Activated T-cell treated with anti-CD3 and anti-CD28 coated beads, Interleukin-2, amount 50 U/mL, for 72 hours (primary cell): ENCODE results near the gene ETS1. TPM values are rescaled to one million over a fixed set of nuclear protein-coding genes. Genes with fewer than 3 reads are reported as not detected.

Experiments
- ATAC-seq, 2 donors: fragments of 150-1000 bp; cut with Tn5 transposase; replicated peaks in 1 of 2; 2 replicates each; pipeline ENCODE4 v1.10.0; 2021; ENCODE audit warnings: moderate library complexity in 2 of 2, mild to moderate bottlenecking in 1 of 2
- DNase-seq, 2 donors: peaks; one replicate each; pipeline ENCODE4 v3.0.0; 2021 to 2022; ENCODE audit warnings: mixed read lengths in 1 of 2
- H3K27ac Mint-ChIP-seq: one replicate; pipeline ENCODE4 v1.8.0; 2022; ENCODE audit warnings: mild to moderate bottlenecking, moderate library complexity, mixed read lengths
- H3K27me3 Mint-ChIP-seq: one replicate; pipeline ENCODE4 v1.8.0; 2022; ENCODE audit warnings: low read depth, mixed read lengths
- H3K36me3 Mint-ChIP-seq, 2 donors: one replicate each; pipeline ENCODE4 v1.8.0; 2022; ENCODE audit warnings: mixed read lengths in 2 of 2, mild to moderate bottlenecking in 1 of 2; ENCODE audit not compliant: insufficient read depth in 2 of 2
- H3K4me1 Mint-ChIP-seq: one replicate; pipeline ENCODE4 v1.8.0; 2022; ENCODE audit warnings: low read depth, mixed read lengths
- H3K4me3 Mint-ChIP-seq, 2 donors: one replicate each; pipeline ENCODE4 v1.8.0; 2022; ENCODE audit warnings: mild to moderate bottlenecking in 2 of 2, mixed read lengths in 2 of 2, moderate library complexity in 2 of 2
- H3K9me3 Mint-ChIP-seq, 2 donors: one replicate each; pipeline ENCODE4 v1.8.0; 2022; ENCODE audit warnings: mixed read lengths in 2 of 2
- total RNA-seq, 2 donors: library from RNA; stranded (reverse); gene quantifications; one replicate each; pipeline ENCODE4 v1.2.3, GENCODE V29; 2022

Gene ETS1
- total RNA-seq, 2 donors from 2014 or later: 713 to 736 TPM

DNA sequence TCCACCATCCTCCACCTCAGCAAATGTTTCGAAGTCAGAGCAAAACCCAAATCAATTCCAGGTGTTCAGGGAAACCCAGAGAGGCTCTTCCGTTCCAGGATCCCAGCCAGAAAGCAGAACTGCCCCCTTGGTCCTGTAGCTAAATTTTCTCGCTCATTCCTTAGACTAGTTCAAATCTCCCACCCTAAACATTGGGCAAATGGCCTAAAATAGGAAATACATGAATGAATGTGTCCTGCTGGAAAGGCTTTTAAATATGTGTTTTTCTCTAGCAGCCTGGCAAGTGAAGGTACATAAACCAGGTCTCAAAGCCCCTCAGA is 89.6 kb downstream of the ETS1 start:
- Mint-ChIP-seq H3K9me3 (no peaks in the 10 kb centered on the region), H3K4me1 (peaks cover 99% of the 10 kb centered on the region), H3K27ac (peak overlapping the region; percentile 99), H3K4me3 (peak overlapping the region; percentile 88 to 91), H3K36me3 (peaks cover 31 to 72% of the 10 kb centered on the region in 2 donors), H3K27me3 (no peaks in the 10 kb centered on the region)
- ATAC-seq (no peak), DNase-seq (no peak)

DNA sequence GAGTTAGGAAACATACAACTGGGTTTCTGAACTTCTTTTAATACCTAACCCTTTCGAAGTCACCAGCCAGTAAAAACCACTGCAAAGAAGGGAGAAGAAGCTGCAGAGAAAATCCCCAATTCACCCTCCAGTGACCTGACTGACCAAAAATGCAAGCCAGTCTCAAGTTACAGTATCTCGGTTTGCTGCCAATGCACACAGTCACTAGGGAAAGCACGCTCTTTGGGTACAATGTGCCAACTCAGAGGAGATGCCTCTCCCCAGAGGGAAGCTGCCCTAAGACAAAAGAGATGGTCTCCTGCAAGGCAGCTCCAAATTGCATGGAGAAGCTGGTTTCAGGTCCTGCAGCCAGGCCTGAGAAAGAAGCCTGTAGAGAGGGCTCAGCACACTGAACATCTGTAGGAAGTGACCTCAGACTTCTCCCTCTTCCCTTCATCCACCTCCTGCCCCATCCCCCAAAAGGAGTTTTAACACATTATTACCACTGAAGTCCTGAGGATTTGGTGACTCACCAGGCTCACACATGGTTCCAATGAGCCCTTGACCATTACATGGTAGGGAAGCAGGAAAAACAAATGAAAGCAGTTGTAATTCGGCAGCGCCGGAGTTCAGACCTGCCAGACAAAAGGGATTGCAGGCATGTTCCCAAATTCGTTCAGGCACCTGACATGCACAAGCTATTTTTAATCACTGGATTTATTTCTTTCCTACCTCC is 90.1 kb downstream of the ETS1 start:
- Mint-ChIP-seq H3K27me3 (no peaks in the 10 kb centered on the region), H3K4me3 (peak overlapping the region; percentile 88 to 91), H3K4me1 (peaks cover 99% of the 10 kb centered on the region), H3K9me3 (no peaks in the 10 kb centered on the region), H3K36me3 (peaks cover 33 to 77% of the 10 kb centered on the region in 2 donors), H3K27ac (peak overlapping the region; percentile 99)
- DNase-seq: peak; percentile 60 to 66
- ATAC-seq: peak; percentile 34 to 42

DNA sequence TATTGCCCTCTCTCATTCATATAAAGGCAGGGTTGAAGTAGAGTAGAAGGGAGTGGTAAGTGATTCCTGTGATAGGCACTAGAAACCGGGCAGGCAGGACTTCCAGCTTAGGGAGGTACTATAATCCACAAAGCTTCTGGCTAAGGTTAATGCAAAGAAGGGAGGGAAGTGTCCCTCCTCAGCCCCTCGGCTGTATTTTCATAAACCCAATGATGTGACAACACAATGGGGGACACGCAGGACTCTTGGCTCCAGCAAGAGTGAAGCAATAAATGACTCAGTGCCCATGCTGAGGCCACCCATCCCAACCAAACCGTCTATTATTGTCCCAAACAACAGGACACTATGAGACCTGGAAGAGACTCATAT is 90.7 kb downstream of the ETS1 start:
- Mint-ChIP-seq H3K27ac (peak overlapping the region; percentile 99), H3K4me3 (peak overlapping the region; percentile 88 to 91), H3K27me3 (no peaks in the 10 kb centered on the region), H3K36me3 (peaks cover 33 to 78% of the 10 kb centered on the region in 2 donors), H3K4me1 (peaks cover 99% of the 10 kb centered on the region), H3K9me3 (no peaks in the 10 kb centered on the region)
- ATAC-seq (peak; percentile 5 to 21), DNase-seq (no peak)

DNA sequence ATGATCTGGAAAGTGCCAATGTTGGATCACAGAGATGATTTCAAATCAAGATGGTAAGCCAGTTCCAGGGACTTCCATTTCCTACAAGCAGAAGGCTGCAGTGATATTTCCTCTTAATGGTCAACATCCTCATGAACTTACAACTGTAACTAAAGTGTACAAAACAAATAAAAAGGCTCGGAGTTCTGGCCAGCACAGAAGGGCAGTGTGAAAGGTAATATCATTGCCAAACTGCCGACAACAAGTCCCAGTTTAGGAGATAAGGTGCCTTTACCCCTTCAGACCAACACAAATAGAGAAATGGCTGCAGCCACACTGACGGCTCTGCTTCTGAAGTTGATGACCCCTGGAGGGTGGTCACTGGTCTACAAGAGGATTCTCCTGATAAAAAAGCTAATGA is 91.1 kb downstream of the ETS1 start:
- no peak for ATAC-seq
- no peak for DNase-seq
- Mint-ChIP-seq H3K9me3 (no peaks in the 10 kb centered on the region), H3K27ac (peak overlapping the region; percentile 99), H3K4me3 (peak overlapping the region; percentile 88 to 91), H3K27me3 (no peaks in the 10 kb centered on the region), H3K4me1 (peaks cover 99% of the 10 kb centered on the region), H3K36me3 (peaks cover 34 to 79% of the 10 kb centered on the region in 2 donors)

DNA sequence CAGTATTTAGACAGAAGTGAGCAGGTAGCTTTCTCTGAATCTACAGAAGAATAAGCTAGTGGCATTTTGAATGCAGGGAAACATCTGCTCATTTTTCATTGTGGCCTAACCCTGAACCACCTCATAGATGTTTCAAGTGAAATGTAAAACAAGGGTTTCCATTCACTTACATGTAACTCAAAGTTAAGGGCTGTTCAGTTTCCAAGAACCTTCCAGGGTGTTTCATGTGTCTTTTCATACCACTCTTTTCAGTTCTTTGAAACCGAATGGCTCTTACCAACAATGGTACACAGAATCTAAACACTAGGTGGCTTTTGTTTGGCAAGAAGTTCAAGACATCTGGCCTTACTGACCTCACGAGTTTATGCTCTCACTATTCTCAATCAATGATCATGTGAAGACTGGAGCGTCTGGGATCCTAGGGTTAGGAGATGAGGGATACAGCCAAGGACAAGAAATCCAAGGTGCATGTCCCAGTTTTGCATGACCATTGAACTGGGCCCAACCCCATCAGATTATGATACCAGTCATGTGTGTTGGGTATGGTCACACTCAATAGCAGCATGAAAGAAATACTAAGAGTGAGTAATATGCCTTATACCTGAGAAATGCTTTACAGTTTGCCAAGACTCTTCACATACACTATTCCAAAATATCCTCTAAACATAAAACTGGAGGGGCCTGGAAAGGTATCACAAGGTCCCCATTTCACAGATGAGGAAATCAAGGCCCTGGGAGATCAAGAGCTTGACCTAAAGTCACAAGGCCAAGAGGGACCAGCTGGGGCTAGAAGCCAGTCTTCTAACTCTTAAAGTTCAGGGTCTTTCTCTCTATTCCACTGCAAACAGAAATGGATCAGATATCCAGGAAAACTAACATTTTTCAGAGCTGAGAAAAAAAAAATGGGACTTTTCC is 92.7 kb downstream of the ETS1 start:
- Mint-ChIP-seq H3K9me3 (no peaks in the 10 kb centered on the region), H3K4me3 (peak overlapping the region; percentile 88 to 91), H3K36me3 (peaks cover 33 to 80% of the 10 kb centered on the region in 2 donors), H3K27ac (peak overlapping the region; percentile 99), H3K4me1 (peaks cover 99% of the 10 kb centered on the region), H3K27me3 (no peaks in the 10 kb centered on the region)
- ATAC-seq: peak; percentile 59 to 70
- DNase-seq: no peak

DNA sequence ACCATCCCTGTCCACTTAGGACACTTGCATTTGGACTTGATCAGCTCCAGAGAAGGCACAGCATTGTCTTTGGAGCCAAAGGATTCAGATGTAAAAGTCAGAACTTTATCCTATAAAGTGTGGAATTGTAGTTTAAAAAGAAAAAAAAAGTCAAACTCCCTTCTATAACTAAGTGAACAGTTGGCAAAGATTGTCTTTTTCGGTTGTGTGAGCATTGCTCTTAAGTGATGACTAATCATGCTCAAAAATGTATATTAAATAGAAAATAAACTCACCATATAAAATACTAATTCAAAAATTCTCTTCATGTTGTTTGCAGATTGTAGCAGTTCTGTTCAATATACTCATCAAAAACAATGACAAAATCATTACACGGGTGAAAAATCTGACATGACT is 93.8 kb downstream of the ETS1 start:
- Mint-ChIP-seq H3K9me3 (no peaks in the 10 kb centered on the region), H3K27me3 (no peaks in the 10 kb centered on the region), H3K27ac (peak overlapping the region; percentile 100)

DNA sequence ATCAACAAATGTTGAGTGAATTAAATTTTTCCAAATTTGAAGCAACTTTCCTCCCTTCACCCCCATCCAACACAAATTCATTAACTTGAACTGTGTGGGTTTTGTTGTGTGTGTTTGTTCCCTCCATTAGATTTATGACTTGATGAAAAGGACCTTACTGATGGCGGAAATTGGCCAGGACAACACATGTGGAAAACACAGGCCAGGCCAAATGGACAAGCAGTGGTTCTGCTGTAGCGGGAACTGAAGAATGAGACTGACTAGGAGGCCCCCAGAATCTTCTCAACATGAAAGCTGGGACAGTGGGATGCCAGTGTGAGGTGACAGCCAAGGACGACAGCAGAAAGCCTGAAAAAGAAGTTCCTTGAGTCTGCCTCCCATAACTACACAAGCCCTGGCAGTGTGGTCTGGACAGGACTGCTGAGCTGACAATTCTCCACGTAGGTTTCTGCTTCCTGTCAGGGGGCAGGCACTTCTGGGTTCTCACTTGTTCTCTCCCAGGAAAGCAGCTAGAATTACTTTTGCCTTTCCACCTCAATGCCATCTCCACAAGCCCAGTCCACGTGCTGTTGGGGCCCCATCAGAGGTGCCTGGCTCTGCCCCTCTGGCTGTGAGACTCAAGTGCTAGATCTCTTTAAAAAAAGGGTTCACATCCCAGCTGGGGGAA is 94.3 kb downstream of the ETS1 start:
- DNase-seq (peak in 1 of 2 donors; percentile 37), ATAC-seq (peak in 1 of 2 donors; percentile 7)
- H3K4me1 Mint-ChIP-seq: peaks cover 100% of the 10 kb centered on the region
- H3K4me3 Mint-ChIP-seq: peak overlapping the region; percentile 82 to 97
- H3K36me3 Mint-ChIP-seq: peaks cover 36 to 85% of the 10 kb centered on the region in 2 donors
- no peaks in the 10 kb centered on the region for H3K27me3 Mint-ChIP-seq
- H3K27ac Mint-ChIP-seq: peak overlapping the region; percentile 100
- no peaks in the 10 kb centered on the region for H3K9me3 Mint-ChIP-seq

More for the DNA sequence above, 93.8 kb downstream of the ETS1 start:
- H3K4me3 Mint-ChIP-seq: peak overlapping the region; percentile 82 to 97
- no peak for ATAC-seq
- DNase-seq: no peak
- H3K4me1 Mint-ChIP-seq: peaks cover 99% of the 10 kb centered on the region
- peaks cover 34 to 82% of the 10 kb centered on the region in 2 donors for H3K36me3 Mint-ChIP-seq

DNA sequence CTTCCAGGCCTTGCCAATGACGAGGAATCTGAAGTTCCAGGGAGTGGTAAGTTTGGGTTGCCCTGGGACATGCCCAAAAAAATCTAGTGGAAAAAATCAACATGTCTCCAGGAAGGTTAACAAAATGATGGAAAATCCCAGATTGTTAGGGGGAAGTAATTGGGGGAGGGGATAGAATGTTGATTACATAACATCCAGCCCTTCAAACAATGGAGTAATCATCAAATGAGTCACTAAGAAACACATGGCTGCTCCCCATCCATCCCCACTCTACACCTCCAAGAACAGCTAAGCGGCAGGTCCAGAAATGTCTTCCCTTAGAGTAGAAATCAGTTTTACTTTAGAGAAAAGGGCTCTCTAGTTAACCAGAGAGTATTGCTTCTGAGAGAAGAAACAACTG is 94.9 kb downstream of the ETS1 start:
- H3K9me3 Mint-ChIP-seq: no peaks in the 10 kb centered on the region
- H3K27ac Mint-ChIP-seq: peak overlapping the region; percentile 100
- H3K27me3 Mint-ChIP-seq: no peaks in the 10 kb centered on the region
- DNase-seq: no peak
- ATAC-seq: no peak
- peaks cover 36 to 86% of the 10 kb centered on the region in 2 donors for H3K36me3 Mint-ChIP-seq
- H3K4me3 Mint-ChIP-seq: peak overlapping the region; percentile 82 to 97
- peaks cover 100% of the 10 kb centered on the region for H3K4me1 Mint-ChIP-seq

DNA sequence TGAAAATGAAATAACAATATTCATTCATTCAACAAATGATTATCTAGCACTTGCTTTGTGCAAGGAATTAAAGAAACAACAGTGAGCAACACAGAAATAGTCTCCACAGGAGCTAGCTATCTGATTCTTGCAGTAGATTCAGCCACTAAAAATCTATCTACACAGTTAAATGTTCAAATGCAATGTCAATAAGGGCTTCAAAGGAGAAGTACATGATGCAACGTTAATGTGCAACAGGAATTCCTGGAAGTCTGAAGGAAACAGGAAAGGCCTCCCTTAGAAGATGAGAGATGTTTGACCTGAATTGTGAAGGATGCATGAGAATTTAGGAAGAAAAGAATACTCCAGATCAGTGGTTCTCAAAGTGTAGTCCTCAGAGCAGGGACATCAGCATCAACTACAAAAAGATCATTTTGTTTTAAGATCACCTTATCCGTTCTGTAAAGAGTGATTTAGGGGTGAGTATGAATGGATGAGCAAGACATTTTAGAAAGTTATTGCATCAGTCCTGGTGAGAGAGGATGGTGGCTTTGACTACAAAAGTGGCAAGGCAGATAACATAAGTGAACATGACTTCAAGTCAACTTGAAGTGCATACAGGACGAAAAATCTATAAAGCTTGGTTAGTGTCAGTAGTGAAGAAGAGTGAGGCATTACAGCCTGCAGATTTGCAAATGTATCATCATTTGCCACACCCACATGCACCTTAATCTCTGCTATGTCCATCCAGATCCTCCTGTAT is 96.0 kb downstream of the ETS1 start:
- peak overlapping the region; percentile 100 for H3K27ac Mint-ChIP-seq
- ATAC-seq (peak; percentile 34 to 36), DNase-seq (no peak)

DNA sequence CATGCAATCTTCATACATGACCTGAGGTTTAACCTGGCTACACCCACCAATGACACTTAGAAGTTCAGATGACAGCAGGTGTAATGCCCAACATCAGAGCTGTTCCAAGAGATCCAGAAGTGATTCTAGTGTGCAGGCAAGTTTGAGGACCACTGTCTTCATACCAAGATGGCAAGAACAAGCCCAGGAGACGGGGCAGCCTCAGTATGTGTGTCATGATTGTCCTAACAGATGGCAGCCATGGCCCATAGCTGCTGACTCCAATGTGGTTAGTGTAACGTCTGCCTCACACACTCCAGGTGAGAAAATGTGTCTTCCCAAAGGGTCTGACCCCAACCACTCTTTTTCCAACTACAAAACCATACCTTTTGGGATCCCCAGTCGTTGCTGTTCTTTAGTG is 97.3 kb downstream of the ETS1 start:
- peaks cover 100% of the 10 kb centered on the region for H3K4me1 Mint-ChIP-seq
- peak overlapping the region; percentile 100 for H3K27ac Mint-ChIP-seq
- H3K27me3 Mint-ChIP-seq: no peaks in the 10 kb centered on the region
- DNase-seq (no peak), ATAC-seq (no peak)
- no peaks in the 10 kb centered on the region for H3K9me3 Mint-ChIP-seq
- peaks cover 48 to 89% of the 10 kb centered on the region in 2 donors for H3K36me3 Mint-ChIP-seq
- peak overlapping the region; percentile 82 to 83 for H3K4me3 Mint-ChIP-seq

More for the DNA sequence above, 96.0 kb downstream of the ETS1 start:
- peaks cover 100% of the 10 kb centered on the region for H3K4me1 Mint-ChIP-seq
- no peaks in the 10 kb centered on the region for H3K27me3 Mint-ChIP-seq
- peaks cover 41 to 85% of the 10 kb centered on the region in 2 donors for H3K36me3 Mint-ChIP-seq
- H3K4me3 Mint-ChIP-seq: peak overlapping the region; percentile 82 to 97
- H3K9me3 Mint-ChIP-seq: no peaks in the 10 kb centered on the region

DNA sequence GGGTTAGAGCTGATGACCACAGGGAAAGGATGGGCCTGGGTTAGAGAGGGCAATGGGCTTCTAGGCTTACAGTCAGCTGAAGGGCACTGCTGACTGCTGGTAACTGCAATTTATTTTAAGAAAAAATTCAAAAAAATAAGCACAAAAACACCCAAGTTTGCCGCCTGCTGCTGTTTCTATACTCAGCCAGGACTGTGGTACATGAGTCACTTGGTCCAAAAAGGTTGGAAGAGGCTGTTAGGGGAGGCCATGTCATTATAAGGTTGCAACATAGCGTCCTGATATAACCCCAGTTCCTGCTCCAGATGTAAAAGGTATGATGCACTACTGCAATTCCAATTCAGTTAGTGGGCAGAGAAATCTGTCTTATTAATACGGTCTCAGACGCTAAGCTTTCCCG is 98.9 kb downstream of the ETS1 start:
- H3K9me3 Mint-ChIP-seq: no peaks in the 10 kb centered on the region
- H3K4me3 Mint-ChIP-seq: peak overlapping the region; percentile 82 to 83
- peak; percentile 51 to 56 for ATAC-seq
- H3K36me3 Mint-ChIP-seq: peaks cover 54 to 92% of the 10 kb centered on the region in 2 donors
- H3K4me1 Mint-ChIP-seq: peaks cover 100% of the 10 kb centered on the region
- DNase-seq: peak in 1 of 2 donors; percentile 50
- peak overlapping the region; percentile 100 for H3K27ac Mint-ChIP-seq
- no peaks in the 10 kb centered on the region for H3K27me3 Mint-ChIP-seq

GRCh38 chr11:128487978-128488377 is 99.4 kb downstream of the ETS1 start:
- Mint-ChIP-seq H3K36me3 (peaks cover 54 to 91% of the 10 kb centered on the region in 2 donors), H3K4me1 (peaks cover 100% of the 10 kb centered on the region), H3K27me3 (no peaks in the 10 kb centered on the region), H3K4me3 (peak overlapping the region; percentile 82 to 83), H3K9me3 (no peaks in the 10 kb centered on the region), H3K27ac (peak overlapping the region; percentile 100)
- ATAC-seq (peak in 1 of 2 donors; percentile 15), DNase-seq (no peak)
